K562 (cell line): ENCODE data around the gene FRMD3. TPM values are rescaled to one million over a fixed set of nuclear protein-coding genes. Genes with fewer than 3 reads are reported as not detected.

Source experiments
- C11orf30 ChIP-seq: fragments of 450-650 bp; IDR thresholded peaks from 2 replicates; pipeline ENCODE4 v1.6.1; 2016; ENCODE audit warnings: low read depth, mild to moderate bottlenecking
- CBX5 ChIP-seq: IDR thresholded peaks from 2 replicates; pipeline ENCODE4 v1.6.1; 2014; ENCODE audit warnings: low read depth, borderline replicate concordance
- EZH2 ChIP-seq: IDR thresholded peaks from 2 replicates; pipeline ENCODE4 v1.6.1; 2012; ENCODE audit warnings: low read depth, mild to moderate bottlenecking, inconsistent platforms, low read length, borderline replicate concordance
- GATAD2A ChIP-seq: fragments of 450-650 bp; IDR thresholded peaks from 2 replicates; pipeline ENCODE4 v1.6.1; 2017
- NFE2 ChIP-seq: IDR thresholded peaks from 2 replicates; pipeline ENCODE4 v1.6.1; 2014; ENCODE audit warnings: antibody characterized with exemption, low read depth
- SMC3 ChIP-seq: conservative IDR thresholded peaks from 2 replicates; pipeline ENCODE4 v1.6.1; 2011; ENCODE audit warnings: low read depth, low read length, improper control_type of control experiment; ENCODE audit not compliant: insufficient read depth
- ZNF316 ChIP-seq: fragments of 450-650 bp; IDR thresholded peaks from 2 replicates; pipeline ENCODE4 v1.6.1; 2016
- polyA plus RNA-seq, 8 experiments: library from polyadenylated mRNA; depleted of rRNA in 4 of 8; stranded (reverse) in 5 of 8; unstranded in 3 of 8; fragments of >200 nt; fragmentation: Nextera tagmentation in 2 of 8; fragmentation: Illumina TruSeq in 1 of 8; extraction: Ambion mirVana in 2 of 8; extraction: Trizol in 1 of 8; gene quantifications; 2 replicates each; pipeline versions ENCODE4 v1.2.1 to v1.2.3, GENCODE V29; 2011 to 2014; ENCODE audit warnings: inconsistent platforms in 1 of 8, missing spikeins in 1 of 8
- total RNA-seq, 7 experiments: library from RNA; depleted of rRNA in 6 of 7; stranded (reverse); fragments of >200 nt in 6 of 7; fragmentation: Illumina TruSeq in 2 of 7; extraction: Trizol in 2 of 7; gene quantifications; 2 replicates each; pipeline versions ENCODE4 v1.2.1 to v1.2.3, GENCODE V29; 2011 to 2021; ENCODE audit warnings: low replicate concordance in 1 of 7
- TF ChIP-seq, protein P1 (sequence below), 2 experiments: fragments of 450-650 bp; formaldehyde crosslinking in 1 of 2; IDR thresholded peaks; 2 replicates each; pipeline versions ENCODE4 v1.4.0 to v1.6.1; 2014 to 2020; ENCODE audit warnings: mild to moderate bottlenecking in 2 of 2, borderline replicate concordance in 1 of 2, low read depth in 1 of 2
- TF ChIP-seq, protein P2 (sequence below): fragments of 250-450 bp; sonication (Bioruptor Pico); IDR thresholded peaks from 2 replicates; pipeline ENCODE4 v1.5.0; 2021
- TF ChIP-seq, protein P3 (sequence below), 2 experiments: fragments of 450-650 bp in 1 of 2; sonication (generic) in 1 of 2; formaldehyde crosslinking in 1 of 2; IDR thresholded peaks in 1 of 2; conservative IDR thresholded peaks in 1 of 2; 2 replicates each; pipeline versions ENCODE4 v1.6.1 to v1.8.1; 2016 to 2023; ENCODE audit warnings: mild to moderate bottlenecking in 2 of 2, moderate library complexity in 2 of 2, inconsistent platforms in 1 of 2, missing genetic modification reagents in 1 of 2

The FRMD3 gene
- total and polyA plus RNA-seq, 9 of the 15 experiments (the other 6 are each of a cell fraction or from before 2014, with no cell fraction given): 0.09 to 0.51 (median 0.21) TPM

DNA sequence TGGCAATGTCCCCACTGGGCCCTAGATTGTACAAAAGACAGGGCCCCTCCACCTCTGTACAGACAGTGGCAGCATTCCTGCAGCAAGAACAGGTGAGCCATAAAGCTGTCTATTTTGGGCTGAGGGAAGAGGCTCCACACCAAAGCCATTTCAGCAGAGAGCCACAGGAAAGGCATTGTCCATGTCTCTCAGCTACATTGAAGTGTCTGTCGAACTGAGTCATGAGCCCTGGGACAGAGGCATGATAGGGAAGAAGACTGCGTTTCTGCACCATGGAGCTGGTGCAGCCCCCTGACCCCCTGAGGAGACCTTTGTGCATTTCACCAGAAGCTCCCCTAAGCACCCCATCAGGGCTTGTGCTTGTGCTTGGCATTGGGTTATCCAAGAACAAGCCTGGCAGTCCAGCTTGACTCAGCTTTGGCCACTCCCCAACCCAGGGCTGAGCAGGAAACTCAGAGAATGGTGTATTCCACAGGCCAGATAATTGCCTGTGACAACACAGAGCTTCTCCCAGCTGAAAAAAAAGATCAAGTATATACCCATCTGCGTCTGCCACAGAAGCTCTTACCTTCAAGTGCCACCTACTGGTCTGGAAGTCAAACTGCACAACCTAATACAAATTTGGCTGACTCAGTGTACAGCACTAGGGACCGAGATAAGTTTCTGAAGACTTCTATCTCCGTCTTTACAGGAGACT is 5.9 kb upstream of the FRMD3 start (continued):
- TF ChIP-seq, protein P1, sequence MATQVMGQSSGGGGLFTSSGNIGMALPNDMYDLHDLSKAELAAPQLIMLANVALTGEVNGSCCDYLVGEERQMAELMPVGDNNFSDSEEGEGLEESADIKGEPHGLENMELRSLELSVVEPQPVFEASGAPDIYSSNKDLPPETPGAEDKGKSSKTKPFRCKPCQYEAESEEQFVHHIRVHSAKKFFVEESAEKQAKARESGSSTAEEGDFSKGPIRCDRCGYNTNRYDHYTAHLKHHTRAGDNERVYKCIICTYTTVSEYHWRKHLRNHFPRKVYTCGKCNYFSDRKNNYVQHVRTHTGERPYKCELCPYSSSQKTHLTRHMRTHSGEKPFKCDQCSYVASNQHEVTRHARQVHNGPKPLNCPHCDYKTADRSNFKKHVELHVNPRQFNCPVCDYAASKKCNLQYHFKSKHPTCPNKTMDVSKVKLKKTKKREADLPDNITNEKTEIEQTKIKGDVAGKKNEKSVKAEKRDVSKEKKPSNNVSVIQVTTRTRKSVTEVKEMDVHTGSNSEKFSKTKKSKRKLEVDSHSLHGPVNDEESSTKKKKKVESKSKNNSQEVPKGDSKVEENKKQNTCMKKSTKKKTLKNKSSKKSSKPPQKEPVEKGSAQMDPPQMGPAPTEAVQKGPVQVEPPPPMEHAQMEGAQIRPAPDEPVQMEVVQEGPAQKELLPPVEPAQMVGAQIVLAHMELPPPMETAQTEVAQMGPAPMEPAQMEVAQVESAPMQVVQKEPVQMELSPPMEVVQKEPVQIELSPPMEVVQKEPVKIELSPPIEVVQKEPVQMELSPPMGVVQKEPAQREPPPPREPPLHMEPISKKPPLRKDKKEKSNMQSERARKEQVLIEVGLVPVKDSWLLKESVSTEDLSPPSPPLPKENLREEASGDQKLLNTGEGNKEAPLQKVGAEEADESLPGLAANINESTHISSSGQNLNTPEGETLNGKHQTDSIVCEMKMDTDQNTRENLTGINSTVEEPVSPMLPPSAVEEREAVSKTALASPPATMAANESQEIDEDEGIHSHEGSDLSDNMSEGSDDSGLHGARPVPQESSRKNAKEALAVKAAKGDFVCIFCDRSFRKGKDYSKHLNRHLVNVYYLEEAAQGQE (IDR thresholded peaks at IDR 0.05; ENCODE audit: borderline replicate concordance): peak; percentile 16; the same call in 1 of the 2 replicates
- TF ChIP-seq, protein P1 (CRISPR knock-in tag; IDR thresholded peaks at IDR 0.05; ENCODE audit: low read depth): no peak
- TF ChIP-seq NFE2 (peak; percentile 35; the same call in 1 of the 2 replicates), EZH2 (no peak), ZNF316 (peak; percentile 57), C11orf30 (peak; percentile 38; the same call in 1 of the 2 replicates), CBX5 (no peak), GATAD2A (no peak), SMC3 (no peak)
- TF ChIP-seq, protein P2, sequence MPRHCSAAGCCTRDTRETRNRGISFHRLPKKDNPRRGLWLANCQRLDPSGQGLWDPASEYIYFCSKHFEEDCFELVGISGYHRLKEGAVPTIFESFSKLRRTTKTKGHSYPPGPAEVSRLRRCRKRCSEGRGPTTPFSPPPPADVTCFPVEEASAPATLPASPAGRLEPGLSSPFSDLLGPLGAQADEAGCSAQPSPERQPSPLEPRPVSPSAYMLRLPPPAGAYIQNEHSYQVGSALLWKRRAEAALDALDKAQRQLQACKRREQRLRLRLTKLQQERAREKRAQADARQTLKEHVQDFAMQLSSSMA (CRISPR knock-in tag): no peak
- TF ChIP-seq, protein P3, sequence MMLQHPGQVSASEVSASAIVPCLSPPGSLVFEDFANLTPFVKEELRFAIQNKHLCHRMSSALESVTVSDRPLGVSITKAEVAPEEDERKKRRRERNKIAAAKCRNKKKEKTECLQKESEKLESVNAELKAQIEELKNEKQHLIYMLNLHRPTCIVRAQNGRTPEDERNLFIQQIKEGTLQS (IDR thresholded peaks at IDR 0.05): no peak
- TF ChIP-seq, protein P3 (CRISPR knock-in tag; conservative IDR thresholded peaks at IDR 0.05): no peak
